SH-SY5Y (cell line): ENCODE measurements around the gene MYH9.

Experiments used
- GATA2 ChIP-seq: IDR thresholded peaks from 2 replicates; pipeline ENCODE4 v1.6.1; 2011; ENCODE audit warnings: mild to moderate bottlenecking, low read depth, low read length
- GATA3 ChIP-seq: IDR thresholded peaks from 2 replicates; pipeline ENCODE4 v1.6.1; 2011; ENCODE audit warnings: low read depth, mild to moderate bottlenecking, low read length, moderate library complexity

GRCh38 chr22:36405221-36405661, 17.5 kb upstream of the MYH9 start:
- TF ChIP-seq GATA2 (no peak), GATA3 (no peak)
